GM18519 (cell line): ENCODE measurements around the gene SULF2.

Source experiments
- ATAC-seq: cut with Tn5 transposase; IDR thresholded peaks from one replicate; pipeline ENCODE4 v1.9.1; 2021; ENCODE audit warnings: mild to moderate bottlenecking, moderate library complexity; ENCODE audit not compliant: unreplicated experiment, low FRiP score

SULF2 gene

DNA sequence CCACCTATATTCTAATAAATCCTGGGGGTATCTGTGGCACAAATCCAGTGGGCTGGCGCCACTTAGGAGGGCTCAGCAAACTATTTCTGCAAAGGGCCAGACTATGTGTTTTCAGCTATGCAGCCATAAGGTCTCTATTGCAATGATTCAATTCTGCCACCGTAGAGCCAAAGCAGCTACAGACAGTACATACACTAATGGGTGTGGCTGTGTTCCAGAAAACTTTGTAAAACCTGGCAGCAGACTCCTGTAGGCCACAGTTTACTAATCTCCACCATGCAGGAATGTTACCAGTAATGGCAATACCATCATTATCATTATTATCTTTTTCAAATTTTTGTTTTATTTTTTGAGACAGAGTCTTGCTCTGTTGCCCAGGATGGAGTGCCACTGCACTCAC lies 65.7 kb downstream of the SULF2 start:
- ATAC-seq, result no peak

DNA sequence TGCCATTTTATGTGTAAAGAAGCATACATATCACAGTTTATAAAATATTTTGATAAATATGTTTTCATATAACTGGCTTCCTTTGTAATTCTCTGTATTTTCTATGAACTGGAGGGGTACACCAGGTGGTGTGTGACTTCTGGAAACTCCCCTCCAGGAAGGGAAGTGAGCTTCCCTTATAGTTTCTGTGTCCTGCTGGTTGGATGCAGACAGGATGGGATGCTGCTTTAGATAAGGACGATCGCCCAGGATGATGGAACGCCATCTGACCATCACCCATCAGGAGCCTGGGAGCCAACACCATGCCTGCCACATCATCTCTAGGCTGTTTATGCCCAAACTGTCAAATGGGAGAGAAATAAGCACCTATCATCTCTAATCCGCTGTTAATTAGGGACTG lies 66.1 kb downstream of the SULF2 start:
- no peak for ATAC-seq

DNA sequence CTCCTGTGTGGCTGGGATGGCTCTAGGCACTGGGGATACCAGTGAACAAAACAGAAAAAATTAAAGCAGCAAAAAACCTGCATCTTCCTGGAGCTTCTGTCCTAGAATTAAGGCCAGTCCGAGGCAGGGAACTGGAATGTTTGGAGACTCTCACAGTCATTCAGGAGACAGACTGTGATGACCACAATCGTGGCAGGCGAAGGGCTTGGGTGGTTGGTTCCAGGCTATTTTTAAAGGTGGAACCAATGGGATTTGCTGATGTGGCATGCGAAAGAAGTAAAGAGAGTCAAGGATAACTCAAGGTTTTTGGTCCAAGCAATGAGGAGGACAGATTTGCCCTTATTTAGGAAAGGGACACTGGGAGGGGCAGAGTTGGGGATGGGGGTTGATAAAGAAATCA lies 66.9 kb downstream of the SULF2 start:
- no peak for ATAC-seq

DNA sequence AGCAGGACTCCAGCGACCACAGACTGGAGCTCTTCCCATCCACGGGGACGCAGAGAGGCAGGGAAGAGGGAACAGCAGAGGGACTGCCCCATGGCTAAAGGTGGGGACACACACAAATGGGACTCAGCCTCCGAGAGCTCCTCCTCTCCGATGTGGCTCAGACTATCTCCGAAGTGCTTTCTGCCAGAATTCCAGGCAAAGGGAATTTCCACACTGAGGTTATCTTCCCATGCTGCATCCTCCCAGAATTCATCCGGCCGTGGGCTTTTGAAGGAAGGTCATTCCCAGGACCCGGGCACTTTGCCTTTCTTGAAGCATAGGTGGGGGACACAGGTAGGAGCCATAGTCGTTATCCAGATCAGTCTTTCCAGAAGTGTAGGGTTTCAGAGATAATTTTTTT lies 67.9 kb downstream of the SULF2 start:
- ATAC-seq, result no peak

DNA sequence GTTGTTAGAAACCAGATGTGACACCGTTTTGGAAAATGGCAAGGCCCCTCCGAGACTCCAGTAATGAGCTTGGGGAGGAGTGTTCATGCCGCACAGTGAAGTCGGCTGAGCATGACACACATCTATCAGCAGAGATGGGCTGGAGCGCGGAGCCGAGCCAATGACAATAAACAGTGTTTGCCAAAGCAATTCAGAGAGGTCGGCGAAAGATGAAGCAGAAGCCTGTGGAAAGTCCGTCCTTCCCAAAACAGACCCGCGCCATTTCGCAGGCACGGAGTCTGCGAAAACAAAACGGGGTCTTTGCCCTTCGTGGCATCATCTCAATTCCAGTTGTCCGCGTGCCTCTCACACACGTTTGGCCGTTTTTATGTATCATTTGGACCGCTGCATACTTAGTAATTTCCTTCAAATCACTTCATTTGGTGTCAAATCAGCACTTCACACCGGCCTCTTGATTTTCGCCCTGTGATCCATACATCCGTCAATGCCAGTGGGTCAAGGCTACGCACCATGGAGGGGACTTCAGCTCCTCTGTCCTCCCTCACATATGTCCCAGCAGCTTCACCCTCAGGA lies 71.3 kb downstream of the SULF2 start:
- no peak for ATAC-seq

DNA sequence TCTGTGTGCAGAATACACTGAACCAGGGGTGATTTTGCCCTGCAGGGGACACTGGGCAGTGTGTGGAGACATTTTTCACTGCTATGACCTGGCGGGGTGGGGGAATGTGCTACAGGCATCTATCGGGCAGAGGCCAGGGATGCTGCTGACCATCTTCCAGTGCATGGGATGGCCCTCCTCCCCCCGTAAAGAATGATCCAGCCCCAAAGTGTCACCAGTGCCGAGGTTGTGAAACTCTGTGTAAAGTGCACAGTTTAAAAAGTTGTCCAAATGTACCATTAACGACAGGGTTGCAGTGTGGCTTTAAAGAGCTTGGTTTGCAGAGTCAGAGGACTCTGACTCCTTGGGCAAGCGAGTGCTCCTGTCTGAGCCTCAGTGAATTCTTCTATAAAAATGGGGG lies 72.1 kb downstream of the SULF2 start:
- no peak for ATAC-seq

DNA sequence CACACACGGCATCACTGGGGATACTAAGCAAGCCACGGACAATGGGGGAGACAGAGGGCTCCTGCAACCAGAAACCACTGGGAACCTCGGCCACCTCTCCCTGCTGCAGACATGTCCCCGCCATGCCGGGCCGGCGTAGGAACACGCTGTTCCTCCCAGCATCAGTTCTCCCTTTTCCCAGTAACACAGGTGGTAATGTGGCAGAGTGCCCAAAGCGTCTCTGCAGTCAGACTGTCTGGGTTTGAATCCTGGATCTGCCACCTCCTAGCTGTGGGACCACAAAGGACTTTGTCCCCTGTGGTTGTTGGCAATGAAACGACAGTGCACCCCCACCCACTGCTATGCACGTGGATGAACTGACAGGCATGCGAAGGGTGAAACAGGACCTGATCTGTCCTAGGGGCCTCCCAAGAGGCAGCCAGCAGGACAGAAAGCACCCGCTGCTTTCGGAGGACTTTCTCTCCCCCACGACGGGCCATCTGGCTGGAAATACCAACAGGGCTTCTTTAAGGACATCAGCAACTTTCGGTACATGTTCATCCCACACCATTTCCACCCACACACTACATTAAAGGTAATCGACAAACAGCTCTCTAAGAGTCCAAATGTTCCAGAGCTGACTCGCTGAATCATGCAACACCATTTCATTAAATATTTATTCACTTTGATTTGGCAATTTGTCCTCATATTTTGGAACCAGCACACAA lies 74.1 kb downstream of the SULF2 start:
- no peak for ATAC-seq

DNA sequence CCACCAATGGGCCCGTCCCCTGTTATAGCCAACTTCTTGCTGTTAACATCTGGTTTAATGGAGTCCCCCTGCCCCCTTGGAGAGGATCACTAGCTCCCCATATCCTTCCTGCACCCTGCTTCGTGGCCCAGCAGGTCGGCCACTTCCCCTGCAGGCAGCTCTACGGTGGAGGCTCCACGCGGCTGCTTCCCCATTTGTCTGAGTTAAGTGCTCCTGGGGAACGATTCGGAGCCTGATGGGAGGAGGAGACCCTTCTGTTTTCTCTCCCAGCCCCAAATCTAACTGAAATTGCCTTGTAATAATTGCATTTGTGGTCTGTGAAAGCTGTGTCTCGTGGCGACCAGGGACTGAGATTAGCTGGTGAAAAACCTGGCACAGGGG lies 74.6 kb downstream of the SULF2 start:
- ATAC-seq, result no peak

DNA sequence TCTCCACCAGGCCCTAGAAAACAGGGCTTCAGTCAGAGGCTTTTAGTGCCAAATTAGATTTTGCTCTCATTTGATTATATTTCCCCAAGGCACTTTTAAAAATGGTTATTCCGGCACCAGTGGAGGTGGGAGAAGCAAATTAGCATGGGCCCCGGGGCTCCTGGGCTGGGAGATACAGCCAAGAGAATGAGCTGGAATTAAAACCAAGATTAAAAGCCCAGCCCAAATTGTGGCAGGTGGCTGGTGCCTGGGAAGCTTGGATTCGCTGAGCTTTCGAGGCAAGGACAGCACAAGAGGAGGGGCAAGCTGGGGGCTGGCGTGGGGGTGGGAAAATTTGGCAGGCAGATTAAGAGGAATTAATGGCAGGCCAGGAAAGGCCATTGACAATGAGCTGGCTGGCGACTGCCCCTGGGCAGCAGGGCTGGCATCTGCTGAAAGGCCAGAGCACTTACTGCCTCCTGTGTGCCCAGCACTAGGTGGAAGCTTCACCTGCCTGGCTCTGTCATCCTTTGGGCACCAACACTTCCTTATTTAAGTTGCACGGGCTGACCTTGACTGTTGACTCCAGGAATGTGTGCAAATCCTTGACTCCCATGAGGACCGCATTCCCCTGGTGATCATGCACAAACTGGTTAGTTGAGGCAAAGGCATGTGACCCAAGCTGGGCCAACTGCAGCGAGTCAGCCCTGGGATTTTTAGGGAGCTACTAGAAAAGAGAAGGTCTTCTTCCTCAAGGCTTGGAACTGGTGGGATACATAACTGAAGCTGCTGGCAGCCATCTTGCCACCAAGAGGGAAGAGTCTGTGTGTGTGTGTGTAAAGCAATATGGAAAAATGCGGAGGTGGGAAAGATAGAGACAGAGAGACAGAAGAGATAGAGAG lies 76.1 kb downstream of the SULF2 start:
- ATAC-seq, result no peak

DNA sequence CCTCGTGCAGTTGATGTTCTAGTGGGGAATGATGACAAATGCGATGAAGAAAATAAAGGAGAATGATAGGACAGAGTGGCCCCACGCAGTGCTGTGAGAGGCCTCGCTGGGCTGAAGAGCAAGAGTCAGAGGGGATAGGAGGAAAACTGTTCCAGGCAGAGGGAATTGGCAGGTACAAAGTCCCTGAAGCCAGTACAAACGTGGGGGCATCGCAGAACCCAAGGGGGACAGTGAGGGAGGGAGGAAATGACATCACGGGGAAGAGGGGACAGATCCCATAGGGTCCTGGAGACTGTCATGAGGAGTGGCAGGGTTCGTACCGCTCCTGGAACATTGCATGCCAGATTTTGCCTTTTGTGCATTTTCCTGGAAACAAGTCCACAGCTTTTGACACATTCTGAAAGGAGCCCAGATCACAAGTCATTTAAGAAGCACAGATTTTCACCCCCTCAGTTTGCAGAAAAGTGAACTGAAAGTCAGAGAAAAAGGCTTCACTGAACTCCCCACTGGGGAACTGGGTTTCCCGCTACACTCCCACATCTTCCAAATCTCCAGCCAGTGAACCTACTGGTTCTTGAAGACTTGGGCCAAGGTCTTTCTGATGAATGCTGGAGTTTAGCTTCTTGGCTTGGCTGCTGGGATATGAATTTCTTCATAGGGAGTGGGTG lies 77.0 kb downstream of the SULF2 start:
- ATAC-seq, result no peak

DNA sequence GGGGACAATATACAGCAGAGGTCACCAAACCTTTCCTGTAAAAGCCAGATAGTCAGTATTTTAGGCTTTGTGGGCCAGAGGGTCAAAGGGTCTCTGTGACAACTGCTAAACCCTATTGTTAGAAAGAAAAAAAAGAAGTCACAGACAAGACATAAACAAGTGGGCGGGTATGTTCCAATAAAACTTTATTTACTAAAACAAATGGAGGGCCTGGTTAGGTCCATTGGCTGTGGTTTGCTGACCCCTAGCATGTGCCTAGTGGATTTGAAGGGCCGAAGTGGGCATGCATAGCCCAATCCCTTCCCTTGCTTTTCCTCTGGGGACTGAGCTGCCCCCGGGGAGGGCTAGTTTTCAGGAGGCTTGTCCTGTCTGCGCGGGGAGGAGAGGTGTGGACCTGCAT lies 78.9 kb downstream of the SULF2 start:
- no peak for ATAC-seq

DNA sequence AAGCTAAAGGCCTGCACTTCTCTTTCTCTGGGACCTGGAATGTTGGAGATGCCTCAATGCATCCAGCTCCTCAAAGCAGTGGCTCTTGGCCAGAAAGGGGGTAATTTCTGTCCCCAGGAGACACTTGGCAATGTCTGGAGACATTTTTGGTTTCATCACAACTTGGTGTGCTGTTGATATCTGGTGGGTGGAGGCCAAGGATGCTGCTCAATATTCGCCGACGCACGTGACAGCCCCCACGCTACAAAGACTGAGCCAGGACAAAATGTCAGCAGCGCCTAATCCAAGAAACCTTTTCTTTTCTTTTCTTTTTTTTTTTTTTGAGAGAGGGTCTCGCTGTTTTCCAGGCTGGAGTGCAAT lies 79.8 kb downstream of the SULF2 start:
- no peak for ATAC-seq

DNA sequence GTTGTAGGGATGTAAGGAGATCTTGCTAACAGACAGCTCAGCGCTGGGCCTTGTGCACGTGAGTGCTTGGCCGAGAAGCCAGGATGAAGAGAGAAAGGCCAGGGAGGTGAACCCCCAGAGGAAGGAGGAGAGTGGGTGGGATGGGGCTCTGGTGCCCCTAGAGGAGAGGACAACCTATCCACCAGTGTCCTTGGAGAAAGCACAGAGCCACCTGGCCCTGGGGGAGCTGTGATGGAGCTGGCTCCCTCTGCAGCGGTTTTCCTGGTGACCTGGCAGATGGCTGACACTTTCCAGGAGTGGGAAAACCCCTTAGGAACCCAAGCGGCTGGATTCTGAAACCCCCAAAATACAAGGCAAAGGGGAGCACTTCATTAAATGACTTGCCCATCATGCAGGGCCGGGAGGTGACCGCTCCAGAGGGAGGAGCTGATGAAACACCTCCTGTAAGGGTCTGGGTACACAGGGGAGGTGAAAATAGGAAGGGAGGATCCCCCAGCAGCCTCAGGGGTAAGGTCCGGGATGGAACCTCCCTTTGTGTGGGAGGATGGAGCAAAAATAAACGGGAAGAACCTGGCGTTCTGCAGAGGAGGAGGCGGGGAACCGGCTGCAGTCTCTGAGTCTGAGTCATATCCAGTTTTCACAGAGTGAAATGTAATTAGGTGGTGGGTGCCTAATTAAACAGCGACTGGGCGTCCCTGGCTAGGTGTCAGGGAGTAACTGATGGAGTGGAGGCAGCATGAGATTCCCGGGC lies 80.4 kb downstream of the SULF2 start:
- ATAC-seq, result no peak

DNA sequence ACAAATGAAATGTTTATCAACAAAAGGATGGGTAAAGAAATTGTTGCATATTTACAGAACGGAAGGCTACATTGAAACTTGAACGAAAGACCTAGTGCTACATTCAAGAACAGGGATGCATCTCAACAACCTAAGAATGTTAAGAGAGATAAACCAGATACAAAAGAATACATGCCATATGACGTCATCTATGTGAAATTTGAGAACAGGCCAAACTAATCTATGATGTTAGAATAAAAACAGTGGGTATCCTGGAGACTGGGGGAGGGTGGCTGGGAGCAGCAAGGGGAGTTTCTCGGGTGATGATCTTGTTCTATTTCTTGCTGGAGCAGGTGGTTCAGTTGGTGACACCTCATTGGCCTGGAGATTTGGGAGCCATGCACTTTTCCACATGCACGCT lies 81.5 kb downstream of the SULF2 start:
- ATAC-seq, result no peak

DNA sequence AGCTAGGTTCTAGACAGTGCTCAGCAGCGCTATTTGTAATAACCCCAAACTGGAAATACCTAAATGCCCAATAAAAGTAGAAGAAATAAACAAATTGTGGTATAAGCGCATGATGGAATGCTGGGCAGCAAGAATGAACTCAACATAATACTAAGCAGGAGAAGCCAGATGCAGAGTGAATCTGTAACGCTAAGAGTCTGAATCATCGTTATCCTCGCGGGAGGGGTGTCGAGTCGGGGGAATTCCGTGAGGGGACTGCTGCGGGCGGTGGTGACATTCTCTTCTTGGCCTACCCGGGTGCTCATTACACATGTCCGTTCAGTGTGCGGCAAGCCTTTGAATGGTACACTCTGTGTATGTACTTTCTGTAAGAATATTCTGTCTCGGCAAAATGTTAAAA lies 83.7 kb downstream of the SULF2 start:
- ATAC-seq, result no peak

DNA sequence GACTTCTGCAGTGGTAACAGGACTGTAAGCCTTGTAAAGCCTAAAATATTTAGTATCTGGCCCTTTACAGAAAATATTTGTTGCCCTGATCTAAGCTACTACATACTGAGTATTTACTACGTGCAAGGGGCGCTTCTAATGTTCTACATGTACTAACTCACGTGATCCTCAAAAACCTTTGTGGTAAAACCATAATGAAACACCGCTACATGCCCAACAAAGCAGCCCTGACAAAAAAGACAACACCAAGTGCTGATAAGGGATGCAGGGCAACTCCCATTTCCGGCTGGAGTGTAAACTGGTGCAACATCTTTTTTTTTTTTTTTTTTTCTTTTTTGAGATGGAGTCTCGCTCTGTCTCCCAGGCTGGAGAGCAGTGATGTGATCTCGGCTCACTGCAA lies 85.0 kb downstream of the SULF2 start:
- no peak for ATAC-seq

DNA sequence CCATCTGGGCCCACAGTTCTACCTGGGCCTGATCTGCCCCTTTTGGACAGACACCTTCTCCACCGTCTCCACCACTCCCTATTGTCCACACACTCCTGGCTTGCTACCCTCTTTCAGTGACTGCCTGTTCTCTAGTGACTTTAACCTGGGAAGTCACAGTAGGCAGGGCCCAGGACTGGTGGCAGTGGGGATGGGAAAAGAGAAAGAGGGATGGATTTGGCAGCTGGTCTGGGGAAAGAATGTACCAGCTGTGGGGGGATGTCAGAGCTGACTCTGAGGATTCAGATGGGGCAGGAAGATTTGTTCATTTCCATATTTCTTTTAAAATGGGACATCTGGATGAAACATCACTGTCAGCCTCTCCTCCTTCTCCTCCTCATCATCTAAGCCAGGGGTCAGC lies 85.5 kb downstream of the SULF2 start:
- ATAC-seq, result no peak

DNA sequence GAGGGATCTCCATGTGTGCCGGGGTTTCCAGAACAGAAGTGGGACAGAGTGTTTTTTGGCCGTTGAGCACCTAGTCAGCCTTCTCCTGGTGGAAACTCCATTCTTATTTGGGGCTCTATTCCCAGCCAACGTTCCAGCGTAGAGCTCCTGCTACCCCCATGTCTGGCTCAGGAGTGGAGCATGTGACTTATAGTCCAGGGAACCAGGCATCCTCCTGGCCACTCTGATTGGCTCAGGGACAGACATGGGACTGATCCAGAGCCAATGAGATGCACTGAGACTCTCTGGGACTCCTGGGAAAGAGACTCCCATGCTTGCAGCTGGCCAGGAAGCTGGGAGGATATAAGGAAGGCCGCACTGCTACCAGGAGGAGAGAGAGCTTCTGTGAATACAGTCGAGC lies 87.1 kb downstream of the SULF2 start:
- no peak for ATAC-seq

DNA sequence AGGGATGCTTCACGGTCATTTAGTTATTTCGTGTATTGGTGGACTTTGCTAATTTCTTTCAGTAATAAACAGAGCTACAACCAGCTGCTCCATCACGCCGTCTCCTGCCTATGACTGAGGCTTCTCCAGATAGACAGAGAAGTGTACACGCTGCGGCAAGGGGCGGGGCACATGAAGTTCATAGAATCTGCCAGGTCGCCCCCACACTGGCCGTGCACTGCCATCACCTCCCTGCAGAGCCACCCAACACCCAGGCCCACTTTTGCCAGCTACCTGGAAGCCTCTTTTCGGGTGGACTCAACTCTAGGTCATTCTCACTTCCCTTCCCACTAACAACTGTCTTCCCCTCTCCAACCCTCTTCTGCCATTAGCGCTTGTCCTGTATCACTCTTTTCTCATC lies 88.4 kb downstream of the SULF2 start:
- ATAC-seq, result no peak

DNA sequence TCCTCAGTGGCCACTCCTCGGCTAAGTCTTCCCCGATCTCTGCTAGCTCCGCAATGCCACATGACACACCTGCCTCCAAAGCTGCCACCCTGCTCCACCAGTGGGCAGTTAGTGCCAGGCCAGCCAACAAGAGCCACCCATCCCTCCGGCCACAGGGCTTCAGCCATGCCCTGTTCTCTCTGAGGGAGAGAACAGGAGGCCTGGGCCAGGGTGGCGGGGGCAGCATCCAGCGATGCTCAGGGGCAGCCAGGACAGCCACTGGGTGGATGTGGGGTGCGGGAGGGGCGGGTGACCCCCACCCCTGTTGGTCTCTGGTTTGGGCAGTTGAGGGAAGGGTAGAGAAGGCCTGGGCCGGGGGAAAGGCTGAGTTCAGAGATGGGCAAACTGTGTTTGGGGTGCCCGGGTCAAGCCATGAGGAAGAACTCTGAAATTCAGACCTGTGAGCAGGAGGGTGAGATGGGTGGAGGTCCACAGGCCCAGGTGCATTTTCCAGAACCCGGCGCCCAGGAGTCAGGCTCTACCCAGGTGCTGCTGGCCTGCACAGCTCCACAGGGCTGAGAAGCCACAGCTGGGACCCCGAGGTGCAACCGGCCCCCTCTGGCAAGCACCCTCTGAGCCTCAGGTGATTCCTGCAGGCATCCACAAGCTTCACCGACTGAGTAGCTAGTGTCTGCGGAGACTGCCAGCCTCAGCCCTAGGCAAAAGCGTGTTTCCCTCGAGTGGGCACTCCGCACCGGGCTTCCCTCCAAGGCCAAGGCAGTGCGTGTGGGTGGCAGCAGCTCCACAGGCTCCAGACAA lies 91.1 kb downstream of the SULF2 start:
- no peak for ATAC-seq
